ENCODE data around the gene VILL. TPM values are rescaled to one million over a fixed set of nuclear protein-coding genes. Genes with fewer than 3 reads are reported as not detected.
"Not testable (repeated sequence)": the region's sequence is repeated elsewhere in the genome, so short reads cannot be mapped to it uniquely, and the experiment has no call there.

Gene VILL
- polyA plus RNA-seq, 2 donors = 4.9 to 16.7 TPM

DNA sequence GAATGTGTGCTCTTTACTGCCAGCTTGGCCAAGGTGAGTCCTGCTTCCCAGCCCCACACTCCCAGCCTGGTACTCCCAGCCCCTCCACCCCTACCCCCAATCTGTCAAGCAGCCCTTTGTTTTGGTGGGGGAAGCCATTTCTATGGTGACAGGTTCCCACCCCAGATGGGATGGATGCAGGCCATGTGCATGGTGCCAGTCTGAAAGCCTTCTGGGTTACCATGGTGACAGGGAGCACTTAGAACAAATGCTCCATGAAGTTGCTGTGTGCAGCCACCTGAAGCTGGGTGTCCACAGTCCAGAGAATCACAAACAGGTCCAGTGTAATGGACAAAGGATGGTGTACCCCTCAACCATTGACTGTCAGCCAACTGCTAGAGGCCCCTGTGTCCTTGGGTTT lies 19.1 kb upstream of the VILL start:
- Histone ChIP-seq H3K27me3 (ENCODE audit: control insufficient read depth in 1 of 2, insufficient read depth in 2 of 2, low read length in 2 of 2) (no peaks in the 10 kb centered on the region), H3K4me1 (ENCODE audit: control insufficient read depth in 2 of 2, insufficient read depth in 2 of 2, low read length in 1 of 2) (peaks cover 0 to 6% of the 10 kb centered on the region in 2 donors), H3K9me3 (ENCODE audit: control insufficient read depth in 2 of 2, insufficient read depth in 1 of 2, low read depth in 1 of 2, low read length in 1 of 2) (no peaks in the 10 kb centered on the region), H3K4me3 (ENCODE audit: low read depth in 1 of 2, low read length in 2 of 2) (no peak overlapping the region), H3K36me3 (ENCODE audit: control insufficient read depth in 2 of 2, insufficient read depth in 2 of 2, low read length in 1 of 2) (peaks cover 7 to 17% of the 10 kb centered on the region in 2 donors), H3K27ac (ENCODE audit: low read depth in 2 of 2, low read length in 1 of 2) (no peak overlapping the region)

DNA sequence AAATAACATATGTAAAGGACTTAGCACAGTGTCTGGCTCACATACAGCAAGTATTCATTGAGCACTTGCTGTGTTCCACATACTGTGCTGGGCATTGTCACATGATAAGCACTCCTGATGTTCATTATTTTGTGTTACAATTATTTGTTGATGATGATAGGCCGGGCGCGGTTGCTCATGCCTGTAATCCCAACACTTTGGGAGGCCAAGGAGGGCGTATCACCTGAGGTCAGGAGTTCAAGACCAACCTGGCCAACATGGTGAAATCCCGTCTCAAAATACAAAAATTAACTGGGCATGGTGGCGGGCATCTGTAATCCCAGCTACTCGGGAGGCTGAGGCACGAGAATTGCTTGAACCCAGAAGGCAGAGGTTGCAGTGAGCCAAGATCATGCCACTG lies 18.5 kb upstream of the VILL start:
- not testable (repeated sequence) for H3K27me3 ChIP-seq (ENCODE audit: control insufficient read depth in 1 of 2, insufficient read depth in 2 of 2, low read length in 2 of 2); H3K4me1 ChIP-seq (ENCODE audit: control insufficient read depth in 2 of 2, insufficient read depth in 2 of 2, low read length in 1 of 2); H3K27ac ChIP-seq (ENCODE audit: low read depth in 2 of 2, low read length in 1 of 2); H3K4me3 ChIP-seq (ENCODE audit: low read depth in 1 of 2, low read length in 2 of 2); H3K9me3 ChIP-seq (ENCODE audit: control insufficient read depth in 2 of 2, insufficient read depth in 1 of 2, low read depth in 1 of 2, low read length in 1 of 2)
- 88 to 94% methylated on average over 8 of the region's 8 CpGs for WGBS, 2 donors
- peaks cover 7 to 17% of the 10 kb centered on the region in 2 donors for H3K36me3 ChIP-seq (ENCODE audit: control insufficient read depth in 2 of 2, insufficient read depth in 2 of 2, low read length in 1 of 2)

DNA sequence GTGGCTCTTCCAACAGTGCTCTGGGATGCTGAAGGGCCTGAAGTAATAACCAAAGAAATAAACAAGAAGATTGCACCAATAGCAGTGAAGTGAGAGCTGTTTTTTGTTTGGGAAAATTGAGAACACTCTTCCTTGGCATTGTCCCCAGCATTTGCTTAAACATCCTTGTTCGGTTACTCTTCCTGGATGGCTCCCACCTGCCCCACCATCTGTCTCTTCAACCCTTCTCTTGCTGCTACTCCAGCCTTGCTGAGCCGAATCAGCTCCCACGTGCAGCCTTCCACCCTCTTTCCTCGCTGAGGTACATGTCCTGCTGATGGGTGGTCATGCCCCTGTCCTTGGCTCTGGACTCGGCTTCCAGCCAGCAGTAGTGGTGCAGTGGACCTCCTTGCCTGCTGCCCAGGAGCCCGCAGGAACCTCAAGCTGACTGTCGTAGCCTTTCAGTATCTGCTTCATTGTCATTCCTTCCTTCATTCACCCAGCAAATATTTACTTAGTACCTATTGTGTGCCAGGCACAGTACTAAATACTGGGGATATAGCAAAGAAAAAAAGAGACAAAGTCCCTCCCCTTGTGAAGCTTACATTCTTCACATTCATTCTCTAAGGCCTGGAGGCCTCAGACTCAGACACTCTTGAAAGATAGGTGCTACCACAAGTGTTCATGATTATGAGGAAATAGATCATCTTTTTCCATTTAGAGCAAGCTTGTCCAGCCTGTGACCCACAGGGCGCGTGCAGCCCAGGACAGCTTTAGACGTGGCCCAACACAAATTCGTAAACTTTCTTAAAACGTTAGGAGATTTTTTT lies 17.1 kb upstream of the VILL start:
- no peak overlapping the region for H3K4me3 ChIP-seq (ENCODE audit: low read depth in 1 of 2, low read length in 2 of 2)
- no peaks in the 10 kb centered on the region for H3K27me3 ChIP-seq (ENCODE audit: control insufficient read depth in 1 of 2, insufficient read depth in 2 of 2, low read length in 2 of 2)
- H3K27ac ChIP-seq (ENCODE audit: low read depth in 2 of 2, low read length in 1 of 2) = no peak overlapping the region
- peaks cover 7 to 17% of the 10 kb centered on the region in 2 donors for H3K36me3 ChIP-seq (ENCODE audit: control insufficient read depth in 2 of 2, insufficient read depth in 2 of 2, low read length in 1 of 2)
- no peaks in the 10 kb centered on the region for H3K9me3 ChIP-seq (ENCODE audit: control insufficient read depth in 2 of 2, insufficient read depth in 1 of 2, low read depth in 1 of 2, low read length in 1 of 2)
- WGBS, 2 donors = 78 to 82% methylated on average over 12 of the region's 12 CpGs
- peaks cover 0 to 6% of the 10 kb centered on the region in 2 donors for H3K4me1 ChIP-seq (ENCODE audit: control insufficient read depth in 2 of 2, insufficient read depth in 2 of 2, low read length in 1 of 2)

DNA sequence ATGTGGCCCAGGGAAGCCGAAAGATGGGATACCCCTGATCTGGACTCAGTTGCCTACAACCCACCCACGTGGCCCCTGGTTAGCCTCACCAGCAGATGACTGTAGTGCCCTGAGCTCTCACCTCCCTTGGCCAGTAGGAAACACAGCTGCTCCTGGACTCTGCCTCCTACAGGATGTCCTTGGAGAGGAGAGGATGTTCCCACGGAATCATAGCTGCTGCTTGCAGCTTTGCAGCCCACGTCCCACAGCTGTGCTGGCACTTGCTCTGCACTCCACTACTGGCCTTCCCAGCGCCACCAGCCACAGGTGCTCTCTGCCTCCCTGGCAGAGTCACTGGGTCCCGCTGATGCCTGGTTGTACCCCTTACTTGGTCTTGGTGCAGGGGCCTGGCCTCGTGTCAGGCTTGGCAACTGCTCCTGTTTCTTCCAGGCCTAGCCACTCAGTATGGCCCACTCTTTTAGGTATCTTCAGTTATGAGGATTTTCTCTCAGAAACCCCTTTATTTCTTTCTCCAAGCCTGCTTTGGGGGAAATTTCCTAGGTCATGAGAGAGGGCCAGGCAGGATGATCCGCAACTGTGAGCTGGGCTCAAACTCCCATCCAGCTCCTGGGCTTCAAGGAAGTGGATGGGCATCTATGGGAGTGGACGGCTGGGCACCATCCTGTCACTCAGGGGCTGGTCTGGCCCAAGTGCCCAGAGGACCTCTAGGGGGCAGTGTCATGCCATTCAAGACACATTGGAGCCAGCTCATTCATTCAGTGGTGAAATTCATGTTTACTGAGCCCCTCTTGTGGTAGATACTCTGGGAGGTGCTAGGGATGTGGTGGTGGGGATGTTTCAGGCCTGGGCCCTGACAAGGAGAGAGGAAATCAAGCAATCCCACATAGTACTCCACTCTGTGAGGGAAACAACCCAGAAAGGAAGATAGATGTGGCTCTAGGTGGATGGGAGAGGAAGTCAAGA lies 16.2 kb upstream of the VILL start:
- H3K27me3 ChIP-seq (ENCODE audit: control insufficient read depth in 1 of 2, insufficient read depth in 2 of 2, low read length in 2 of 2) = no peaks in the 10 kb centered on the region
- WGBS, 2 donors = 67 to 72% methylated on average over 9 of the region's 9 CpGs
- H3K9me3 ChIP-seq (ENCODE audit: control insufficient read depth in 2 of 2, insufficient read depth in 1 of 2, low read depth in 1 of 2, low read length in 1 of 2) = no peaks in the 10 kb centered on the region
- no peak overlapping the region for H3K4me3 ChIP-seq (ENCODE audit: low read depth in 1 of 2, low read length in 2 of 2)
- H3K36me3 ChIP-seq (ENCODE audit: control insufficient read depth in 2 of 2, insufficient read depth in 2 of 2, low read length in 1 of 2) = peaks cover 7 to 17% of the 10 kb centered on the region in 2 donors
- no peak overlapping the region for H3K27ac ChIP-seq (ENCODE audit: low read depth in 2 of 2, low read length in 1 of 2)
- H3K4me1 ChIP-seq (ENCODE audit: control insufficient read depth in 2 of 2, insufficient read depth in 2 of 2, low read length in 1 of 2) = peaks cover 0 to 3% of the 10 kb centered on the region in 2 donors

DNA sequence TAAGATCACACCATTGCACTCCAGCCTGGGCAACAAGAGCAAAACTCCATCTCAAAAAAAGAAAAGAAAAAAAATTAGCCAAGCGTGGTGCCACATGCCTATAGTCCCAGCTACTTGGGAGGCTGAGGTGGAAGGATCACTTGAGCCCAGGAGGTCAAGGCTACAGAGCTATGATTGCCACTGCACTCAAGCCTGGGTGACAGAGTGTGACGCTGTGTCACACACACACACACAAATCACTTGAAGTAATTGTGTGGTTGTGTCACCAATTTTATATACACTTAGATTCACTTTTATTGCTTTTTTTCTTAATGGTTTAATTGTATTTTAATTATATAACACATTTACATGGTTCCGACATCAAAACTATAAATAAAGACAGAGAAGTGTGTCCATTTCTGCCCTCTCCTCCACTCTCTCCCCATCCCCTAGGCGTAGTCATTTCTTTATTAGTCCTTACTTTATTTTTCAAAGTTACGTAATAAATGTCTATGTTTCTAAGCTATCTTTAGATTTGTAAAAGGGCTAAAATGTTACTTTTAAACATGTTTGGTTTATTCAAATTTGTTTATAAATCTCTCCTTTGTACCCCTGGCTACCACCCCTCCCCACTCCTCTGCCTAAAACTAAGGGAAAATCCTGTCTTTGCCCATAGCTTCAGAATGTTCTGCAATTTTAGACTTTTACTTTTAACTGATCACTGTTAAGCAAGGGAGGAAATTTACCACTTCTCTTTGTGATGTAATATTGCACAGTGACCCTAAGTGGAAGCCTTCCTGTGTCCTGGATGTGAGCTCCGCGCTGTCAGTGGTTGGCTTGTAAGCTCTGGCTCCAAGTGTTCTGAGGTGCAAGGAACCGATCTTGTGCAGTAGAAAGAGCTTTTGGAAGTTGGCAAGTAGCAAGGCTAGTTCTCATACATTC lies 10.8 kb upstream of the VILL start:
- WGBS, 2 donors = 86 to 94% methylated on average over 8 of the region's 8 CpGs
- H3K9me3 ChIP-seq (ENCODE audit: control insufficient read depth in 2 of 2, insufficient read depth in 1 of 2, low read depth in 1 of 2, low read length in 1 of 2) = no peaks in the 10 kb centered on the region
- H3K4me1 ChIP-seq (ENCODE audit: control insufficient read depth in 2 of 2, insufficient read depth in 2 of 2, low read length in 1 of 2) = peaks cover 3% of the 10 kb centered on the region in 2 donors
- peaks cover 10 to 17% of the 10 kb centered on the region in 2 donors for H3K36me3 ChIP-seq (ENCODE audit: control insufficient read depth in 2 of 2, insufficient read depth in 2 of 2, low read length in 1 of 2)
- H3K27ac ChIP-seq (ENCODE audit: low read depth in 2 of 2, low read length in 1 of 2) = no peak overlapping the region
- H3K4me3 ChIP-seq (ENCODE audit: low read depth in 1 of 2, low read length in 2 of 2) = no peak overlapping the region
- no peaks in the 10 kb centered on the region for H3K27me3 ChIP-seq (ENCODE audit: control insufficient read depth in 1 of 2, insufficient read depth in 2 of 2, low read length in 2 of 2)

DNA sequence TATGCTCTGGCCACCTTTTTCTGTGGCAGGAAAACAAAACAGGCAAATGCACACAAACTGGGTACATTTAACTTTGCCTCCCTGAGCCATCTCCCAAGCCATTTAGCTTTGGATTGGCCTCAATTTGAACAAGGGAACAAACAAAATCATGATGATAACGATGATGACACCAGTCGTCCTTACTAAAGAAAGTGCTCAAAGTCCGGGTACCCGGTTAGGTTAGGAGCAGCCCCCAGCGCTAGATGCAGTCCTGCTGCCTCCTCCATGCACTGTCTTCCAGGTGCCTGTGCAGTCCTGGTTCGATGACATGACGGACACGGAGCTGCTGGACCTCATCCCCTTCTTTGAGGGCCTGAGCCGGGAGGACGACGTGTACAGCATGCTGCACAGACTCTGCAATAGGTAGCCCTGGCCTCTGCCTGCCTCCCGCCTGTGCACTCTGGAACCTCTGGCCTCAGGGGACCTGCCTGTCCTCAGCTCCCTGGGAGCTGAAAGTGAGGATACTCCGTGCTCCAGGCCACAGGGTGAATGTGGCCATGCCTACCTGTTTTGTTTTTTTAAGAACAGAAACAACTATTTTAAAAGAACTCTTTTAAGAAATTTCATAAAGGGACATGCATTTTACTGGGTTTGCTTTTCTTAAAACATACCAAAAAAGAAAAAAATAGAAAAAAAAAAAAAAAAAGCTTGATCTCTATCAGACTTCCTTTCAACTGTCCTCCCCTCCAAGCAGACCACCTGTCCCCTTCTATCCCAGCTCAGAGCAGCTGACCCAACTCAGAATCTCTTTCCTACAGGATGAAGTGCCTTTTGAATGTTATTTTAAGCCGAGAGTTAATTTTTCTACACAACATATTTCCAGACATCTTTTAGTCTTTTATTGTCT lies 9.9 kb upstream of the VILL start:
- peaks cover 6 to 9% of the 10 kb centered on the region in 2 donors for H3K4me1 ChIP-seq (ENCODE audit: control insufficient read depth in 2 of 2, insufficient read depth in 2 of 2, low read length in 1 of 2)
- H3K9me3 ChIP-seq (ENCODE audit: control insufficient read depth in 2 of 2, insufficient read depth in 1 of 2, low read depth in 1 of 2, low read length in 1 of 2) = no peaks in the 10 kb centered on the region
- H3K36me3 ChIP-seq (ENCODE audit: control insufficient read depth in 2 of 2, insufficient read depth in 2 of 2, low read length in 1 of 2) = peaks cover 8 to 16% of the 10 kb centered on the region in 2 donors
- no peak overlapping the region for H3K27ac ChIP-seq (ENCODE audit: low read depth in 2 of 2, low read length in 1 of 2)
- 90 to 91% methylated on average over 14 of the region's 14 CpGs for WGBS, 2 donors
- no peaks in the 10 kb centered on the region for H3K27me3 ChIP-seq (ENCODE audit: control insufficient read depth in 1 of 2, insufficient read depth in 2 of 2, low read length in 2 of 2)
- no peak overlapping the region for H3K4me3 ChIP-seq (ENCODE audit: low read depth in 1 of 2, low read length in 2 of 2)

DNA sequence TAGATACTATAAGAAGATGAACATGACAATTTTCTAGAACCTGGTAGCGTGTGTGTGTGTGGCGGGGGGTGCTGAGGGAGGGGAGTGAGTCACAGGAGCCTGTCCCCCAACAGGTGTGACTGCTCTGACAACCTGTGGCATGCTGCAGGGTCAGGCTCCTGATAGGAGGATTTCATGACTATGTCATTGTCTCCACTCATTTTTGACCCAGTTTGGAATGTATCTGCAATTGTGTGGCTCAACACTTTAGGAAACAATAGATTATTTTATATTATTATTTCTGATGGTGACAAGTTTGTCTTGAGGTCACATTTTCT lies 9.3 kb upstream of the VILL start:
- Histone ChIP-seq H3K4me3 (ENCODE audit: low read depth in 1 of 2, low read length in 2 of 2) (no peak overlapping the region), H3K27ac (ENCODE audit: low read depth in 2 of 2, low read length in 1 of 2) (no peak overlapping the region), H3K9me3 (ENCODE audit: control insufficient read depth in 2 of 2, insufficient read depth in 1 of 2, low read depth in 1 of 2, low read length in 1 of 2) (no peaks in the 10 kb centered on the region), H3K27me3 (ENCODE audit: control insufficient read depth in 1 of 2, insufficient read depth in 2 of 2, low read length in 2 of 2) (no peaks in the 10 kb centered on the region), H3K36me3 (ENCODE audit: control insufficient read depth in 2 of 2, insufficient read depth in 2 of 2, low read length in 1 of 2) (peaks cover 4 to 13% of the 10 kb centered on the region in 2 donors), H3K4me1 (ENCODE audit: control insufficient read depth in 2 of 2, insufficient read depth in 2 of 2, low read length in 1 of 2) (peaks cover 7 to 11% of the 10 kb centered on the region in 2 donors)
- 90 to 93% methylated on average over 2 of the region's 2 CpGs for WGBS, 2 donors

DNA sequence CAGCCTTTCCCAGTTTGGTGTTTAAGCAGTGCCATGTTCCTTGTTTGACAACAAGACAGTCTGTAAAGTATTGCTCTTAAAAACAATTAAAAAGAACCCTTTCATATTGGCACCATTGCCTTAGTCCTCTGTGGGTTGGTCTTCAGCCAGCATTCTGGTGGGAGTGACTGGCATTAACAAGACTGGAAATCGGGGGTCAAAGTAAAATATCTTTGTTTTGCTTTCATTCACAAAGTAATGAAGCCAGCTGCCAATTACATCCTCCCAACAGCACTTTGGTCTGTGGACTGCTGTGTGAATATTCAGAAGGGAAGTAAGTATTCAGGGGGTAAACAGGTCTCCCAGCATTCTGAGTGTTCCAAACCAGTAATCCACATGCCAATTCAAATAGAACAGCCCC lies 8.3 kb upstream of the VILL start:
- Histone ChIP-seq H3K4me1 (ENCODE audit: control insufficient read depth in 2 of 2, insufficient read depth in 2 of 2, low read length in 1 of 2) (peaks cover 14 to 20% of the 10 kb centered on the region in 2 donors), H3K36me3 (ENCODE audit: control insufficient read depth in 2 of 2, insufficient read depth in 2 of 2, low read length in 1 of 2) (peaks cover 4 to 13% of the 10 kb centered on the region in 2 donors), H3K4me3 (ENCODE audit: low read depth in 1 of 2, low read length in 2 of 2) (no peak overlapping the region), H3K9me3 (ENCODE audit: control insufficient read depth in 2 of 2, insufficient read depth in 1 of 2, low read depth in 1 of 2, low read length in 1 of 2) (no peaks in the 10 kb centered on the region), H3K27ac (ENCODE audit: low read depth in 2 of 2, low read length in 1 of 2) (no peak overlapping the region), H3K27me3 (ENCODE audit: control insufficient read depth in 1 of 2, insufficient read depth in 2 of 2, low read length in 2 of 2) (no peaks in the 10 kb centered on the region)
- WGBS, 2 donors = 42 to 53% methylated on average over 1 of the region's 1 CpG

Measured in esophagus (tissue), 2 donors.